HG02610 (cell line): ENCODE results near the gene ZGRF1.
"Not testable (repeated sequence)": the region's sequence is repeated elsewhere in the genome, so short reads cannot be mapped to it uniquely, and the experiment has no call there.

Source experiments
- ATAC-seq: cut with Tn5 transposase; IDR thresholded peaks from one replicate; pipeline ENCODE4 v1.9.1; 2021; ENCODE audit warnings: mild to moderate bottlenecking, moderate library complexity; ENCODE audit not compliant: unreplicated experiment

Gene ZGRF1

GRCh38 chr4:112518675-112519074 is 118.0 kb downstream of the ZGRF1 start:
- no peak for ATAC-seq

- ATAC-seq = no peak
Observed at GRCh38 chr4:112517911-112518310, 118.8 kb downstream of the ZGRF1 start.

- peak; percentile 28 for ATAC-seq
Observed at GRCh38 chr4:112517067-112517634, 119.6 kb downstream of the ZGRF1 start.

- peak; percentile 20 for ATAC-seq
Observed at GRCh38 chr4:112516471-112517066, 120.1 kb downstream of the ZGRF1 start.

- ATAC-seq = no peak
Observed at GRCh38 chr4:112516066-112516470, 120.6 kb downstream of the ZGRF1 start, which contains the start of gene NEUROG2. Gene NEUROG2, minus strand, starts transcription at chr4:112516180. Its CDS starts 705 bp downstream, at chr4:112515475.

- ATAC-seq = peak; percentile 30
Observed at GRCh38 chr4:112515198-112516065, 121.3 kb downstream of the ZGRF1 start.

- peak; percentile 6 for ATAC-seq
Observed at GRCh38 chr4:112514647-112515197, 122.0 kb downstream of the ZGRF1 start.

GRCh38 chr4:112513971-112514646 is 122.6 kb downstream of the ZGRF1 start:
- ATAC-seq = peak; percentile 19

- no peak for ATAC-seq
Observed at GRCh38 chr4:112511803-112512118, 124.9 kb downstream of the ZGRF1 start.

GRCh38 chr4:112511093-112511802 is 125.5 kb downstream of the ZGRF1 start:
- no peak for ATAC-seq

- no peak for ATAC-seq
Observed at GRCh38 chr4:112510291-112511092, 126.2 kb downstream of the ZGRF1 start.

GRCh38 chr4:112509243-112510141 is 127.2 kb downstream of the ZGRF1 start:
- no peak for ATAC-seq

GRCh38 chr4:112508356-112508755 is 128.4 kb downstream of the ZGRF1 start:
- ATAC-seq = no peak

- ATAC-seq = no peak
Observed at GRCh38 chr4:112504807-112505206, 131.9 kb downstream of the ZGRF1 start.

GRCh38 chr4:112502871-112503270 is 133.8 kb downstream of the ZGRF1 start:
- no peak for ATAC-seq

GRCh38 chr4:112492321-112492720 is 144.4 kb downstream of the ZGRF1 start:
- no peak for ATAC-seq

- not testable (repeated sequence) for ATAC-seq
Observed at GRCh38 chr4:112490808-112491207, 145.9 kb downstream of the ZGRF1 start.
